Stimulated activated CD4-positive, alpha-beta T cell treated with anti-CD3 and anti-CD28 coated beads, TNF-alpha, amount 100 ng/mL, for 24 hours (primary cell): ENCODE data around the gene ZNF582.
"Not testable (repeated sequence)": the region's sequence is repeated elsewhere in the genome, so short reads cannot be mapped to it uniquely, and the experiment has no call there.

Experiments used
- DNase-seq, 3 experiments: peaks; one replicate each; pipeline ENCODE4 v3.0.0-alpha.2; 2020; ENCODE audit warnings: low read depth in 3 of 3

ZNF582 gene

DNA sequence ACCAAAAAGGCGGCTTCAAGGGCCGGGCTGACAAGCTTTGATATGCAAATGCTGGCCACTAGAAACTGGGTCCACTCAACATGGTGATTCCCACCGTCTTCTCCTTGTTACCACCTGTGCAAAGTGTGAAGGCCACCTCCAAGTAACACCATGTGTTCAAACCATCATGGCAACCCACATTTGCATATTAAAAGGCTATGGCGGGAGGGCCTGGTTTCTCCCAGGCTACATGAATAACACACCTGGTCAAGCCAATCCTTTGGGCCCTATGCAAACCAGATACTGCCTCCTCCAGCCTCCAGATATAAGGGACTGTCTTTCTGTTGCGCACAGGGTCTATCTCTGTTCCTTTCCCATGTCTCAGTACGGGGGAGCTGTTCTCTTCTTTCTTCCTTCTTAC is 42.1 kb downstream of the ZNF582 start:
- no peak for DNase-seq

DNA sequence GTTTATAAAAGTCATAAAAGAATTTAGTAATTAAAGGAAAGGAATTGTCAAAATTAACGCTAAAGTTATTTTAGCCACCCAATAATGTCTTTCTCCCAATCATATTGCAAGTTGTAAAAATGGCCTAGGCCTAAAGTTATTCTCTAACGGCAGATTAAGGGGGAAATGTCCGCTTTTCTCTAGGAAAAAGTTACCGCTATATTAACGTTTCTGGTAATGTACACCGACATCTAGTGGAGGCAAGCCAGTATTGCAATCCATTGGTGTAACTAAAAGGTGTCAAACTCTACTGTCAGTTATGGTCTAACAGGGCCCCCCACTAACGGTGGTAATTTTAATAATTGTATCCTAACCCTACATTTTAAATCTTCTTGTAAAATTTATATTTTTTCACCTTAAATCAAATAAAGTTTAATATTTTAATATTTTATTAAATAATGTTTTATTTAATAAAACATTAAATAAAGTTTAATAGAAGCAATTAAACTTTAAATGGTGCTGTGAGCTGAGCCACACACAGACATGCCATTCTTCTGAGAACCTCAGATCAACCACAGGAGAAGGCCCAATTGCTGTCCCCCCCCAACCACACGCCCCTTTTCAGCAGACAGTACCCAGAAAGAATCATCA is 42.8 kb downstream of the ZNF582 start:
- peak; percentile 19 to 45 (median 22) for DNase-seq

DNA sequence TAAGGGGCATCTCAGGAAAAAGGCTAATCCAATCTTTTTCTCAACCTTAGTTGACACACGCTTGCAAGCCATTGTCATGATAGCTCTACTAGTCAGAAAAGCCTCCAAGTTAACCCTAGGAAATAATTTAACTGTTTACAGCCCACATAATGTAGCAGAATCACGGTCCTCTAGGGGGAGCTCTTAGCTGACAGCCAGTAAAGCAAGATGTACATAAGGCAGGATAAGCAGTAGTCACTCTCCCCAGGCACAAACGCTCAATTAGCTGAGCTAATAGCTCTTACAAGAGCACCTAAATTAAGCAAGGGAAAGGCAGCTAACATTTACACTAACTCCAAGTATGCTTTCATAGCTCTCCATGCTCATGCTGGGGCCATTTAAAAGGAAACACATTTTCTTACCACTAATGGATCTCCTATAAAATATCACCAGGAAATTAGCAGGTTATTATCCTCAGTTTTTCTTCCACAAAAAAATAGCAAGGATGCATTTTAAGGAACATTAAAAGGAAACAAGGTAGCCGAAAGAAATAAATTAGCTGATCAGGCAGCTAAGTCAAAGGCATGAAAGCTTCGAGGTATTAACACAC is 45.0 kb downstream of the ZNF582 start:
- DNase-seq, result no peak

DNA sequence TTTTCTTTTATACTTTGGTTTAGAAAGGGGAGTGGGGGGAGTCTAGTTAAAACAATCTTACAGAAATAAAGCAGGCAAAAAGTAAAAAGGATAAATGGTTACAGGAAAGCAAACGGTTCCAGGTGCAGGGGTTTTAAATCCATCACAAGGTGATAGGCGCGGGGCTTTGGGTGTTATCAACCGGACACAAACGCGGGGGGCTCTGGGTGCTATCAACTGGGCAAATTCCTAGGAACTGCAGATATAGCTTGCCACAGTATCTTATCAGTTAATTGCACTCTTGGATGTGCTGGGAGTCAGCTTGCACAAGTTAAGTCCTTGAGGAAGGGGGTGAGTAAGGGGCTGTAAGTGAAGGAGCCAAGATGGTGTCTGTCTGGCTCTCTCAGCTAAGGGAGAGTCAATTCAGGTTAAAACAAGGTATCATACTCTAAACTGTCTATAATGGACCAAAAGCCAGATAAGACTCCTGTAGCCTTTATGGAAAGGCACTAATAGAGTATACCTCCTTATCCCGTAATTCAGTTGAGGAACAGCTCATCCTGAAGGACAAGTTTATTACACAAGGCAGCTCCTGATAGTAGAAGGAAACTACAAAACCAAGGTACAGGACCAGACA is 46.1 kb downstream of the ZNF582 start:
- DNase-seq, result no peak

DNA sequence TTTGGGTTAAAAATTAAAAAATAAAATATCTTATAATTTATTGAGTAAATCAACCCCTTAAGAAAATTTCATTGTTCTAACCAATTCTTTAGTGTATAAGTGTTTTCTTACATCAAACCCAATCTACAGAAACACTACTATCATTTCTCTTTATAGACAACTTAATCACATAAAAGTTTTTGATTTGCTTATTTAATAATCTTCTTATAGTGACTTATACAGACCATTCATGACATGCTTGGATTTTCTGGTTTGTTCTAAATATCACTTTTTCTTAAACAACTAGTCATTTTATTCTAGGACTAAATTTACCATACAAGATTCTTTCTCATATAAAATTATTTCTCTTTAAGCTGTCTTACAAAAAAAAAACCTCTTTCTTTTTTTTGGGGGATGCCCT is 51.4 kb downstream of the ZNF582 start:
- no peak for DNase-seq

DNA sequence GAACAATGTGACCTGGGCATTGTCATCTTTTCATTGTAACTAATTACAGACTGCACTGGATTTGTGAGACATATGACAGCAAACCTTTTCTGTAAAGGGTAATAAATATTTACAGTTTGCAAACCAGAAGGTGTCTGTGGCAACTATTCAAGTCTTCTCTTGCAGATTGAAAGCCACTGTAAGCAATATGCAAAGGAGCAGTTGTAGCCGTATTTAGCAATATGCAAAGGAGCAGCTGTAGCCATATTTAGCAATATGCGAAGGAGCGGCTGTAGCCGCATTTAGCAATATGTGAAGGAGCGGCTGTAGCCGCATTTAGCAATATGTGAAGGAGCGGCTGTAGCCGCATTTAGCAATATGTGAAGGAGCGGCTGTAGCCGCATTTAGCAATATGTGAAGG is 54.3 kb downstream of the ZNF582 start:
- not testable (repeated sequence) for DNase-seq

DNA sequence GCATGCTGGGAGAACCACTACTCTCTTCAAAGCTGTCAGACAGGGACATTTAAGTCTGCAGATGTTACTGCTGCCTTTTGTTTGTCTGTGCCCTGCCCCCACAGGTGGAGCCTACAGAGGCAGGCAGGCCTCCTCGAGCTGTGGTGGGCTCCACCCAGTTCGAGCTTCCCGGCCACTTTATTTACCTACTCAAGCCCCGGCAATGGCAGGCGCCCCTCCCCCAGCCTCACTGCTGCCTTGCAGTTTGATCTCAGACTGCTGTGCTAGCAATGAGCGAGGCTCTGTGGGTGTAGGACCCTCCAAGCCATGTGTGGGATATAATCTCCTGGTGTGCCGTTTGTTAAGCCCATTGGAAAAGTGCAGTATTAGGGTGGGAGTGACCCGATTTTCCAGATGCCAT is 56.3 kb downstream of the ZNF582 start:
- not testable (repeated sequence) for DNase-seq

DNA sequence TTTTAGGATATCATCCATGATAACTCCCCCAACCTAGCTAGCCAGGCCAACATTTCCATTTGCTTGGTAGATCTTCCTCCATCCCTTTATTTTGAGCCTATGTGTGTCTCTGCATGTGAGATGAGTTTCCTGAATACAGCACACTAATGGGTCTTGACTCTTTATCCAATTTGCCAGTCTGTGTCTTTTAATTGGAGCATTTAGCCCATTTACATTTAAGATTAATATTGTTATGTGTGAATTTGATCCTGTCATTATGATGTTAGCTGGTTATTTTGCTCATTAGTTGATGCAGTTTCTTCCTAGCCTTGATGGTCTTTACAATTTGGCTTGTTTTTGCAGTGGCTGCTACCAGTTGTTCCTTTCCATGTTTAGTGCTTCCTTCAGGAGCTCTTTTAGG is 58.0 kb downstream of the ZNF582 start:
- DNase-seq, result not testable (repeated sequence)

DNA sequence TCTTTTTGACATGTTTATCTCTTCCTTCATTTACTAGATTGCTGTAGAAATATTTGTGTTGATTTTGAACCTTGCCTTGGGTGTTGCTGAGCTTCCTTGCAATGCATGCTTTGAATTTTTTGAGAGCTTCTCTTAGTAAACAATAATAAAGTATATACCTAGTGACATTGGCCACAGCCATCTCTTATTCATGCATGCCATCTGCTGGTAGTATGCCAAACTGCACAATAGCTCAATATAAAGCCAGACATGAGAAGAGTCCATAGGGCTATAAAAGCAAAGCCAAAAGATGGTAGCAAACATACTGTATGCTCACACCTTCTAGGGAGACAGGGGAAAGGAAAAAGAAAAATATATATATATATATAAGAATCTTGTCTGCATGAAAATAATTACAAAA is 59.8 kb downstream of the ZNF582 start:
- peak in 1 of 3 experiments; percentile 25 for DNase-seq
